ENCODE measurements around the gene ABCC12.
A peak's percentile ranks its signal among the peaks of the same experiment; 100 is the strongest.

Gene ABCC12

DNA sequence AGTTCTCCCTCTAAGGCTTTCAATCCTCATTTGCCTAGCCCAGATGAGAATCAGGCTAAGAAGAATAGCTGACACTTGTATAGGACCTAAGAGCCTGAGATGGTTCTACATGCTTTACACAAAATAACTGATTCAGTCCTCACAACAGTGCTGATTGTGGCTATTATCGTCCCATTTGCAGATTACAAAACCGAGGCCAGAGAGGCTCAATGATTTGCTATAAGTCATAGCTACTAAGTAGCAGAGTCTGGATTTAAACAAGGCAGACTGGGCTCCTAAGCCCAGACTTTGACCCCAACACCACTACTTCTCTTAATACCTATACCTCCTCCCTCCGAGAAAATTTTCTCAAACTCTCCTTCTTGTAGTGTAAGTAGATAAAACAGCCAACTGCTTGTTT is 23.1 kb downstream of the ABCC12 start:
- Mint-ChIP-seq H3K27ac (no peak overlapping the region), H3K4me1 (ENCODE audit: low read depth) (no peaks in the 10 kb centered on the region), H3K36me3 (ENCODE audit: low read depth) (no peaks in the 10 kb centered on the region), H3K9me3 (no peaks in the 10 kb centered on the region), H3K27me3 (ENCODE audit: low read depth) (no peaks in the 10 kb centered on the region), H3K4me3 (no peak overlapping the region)
- DNase-seq (ENCODE audit: low spot score), result no peak

DNA sequence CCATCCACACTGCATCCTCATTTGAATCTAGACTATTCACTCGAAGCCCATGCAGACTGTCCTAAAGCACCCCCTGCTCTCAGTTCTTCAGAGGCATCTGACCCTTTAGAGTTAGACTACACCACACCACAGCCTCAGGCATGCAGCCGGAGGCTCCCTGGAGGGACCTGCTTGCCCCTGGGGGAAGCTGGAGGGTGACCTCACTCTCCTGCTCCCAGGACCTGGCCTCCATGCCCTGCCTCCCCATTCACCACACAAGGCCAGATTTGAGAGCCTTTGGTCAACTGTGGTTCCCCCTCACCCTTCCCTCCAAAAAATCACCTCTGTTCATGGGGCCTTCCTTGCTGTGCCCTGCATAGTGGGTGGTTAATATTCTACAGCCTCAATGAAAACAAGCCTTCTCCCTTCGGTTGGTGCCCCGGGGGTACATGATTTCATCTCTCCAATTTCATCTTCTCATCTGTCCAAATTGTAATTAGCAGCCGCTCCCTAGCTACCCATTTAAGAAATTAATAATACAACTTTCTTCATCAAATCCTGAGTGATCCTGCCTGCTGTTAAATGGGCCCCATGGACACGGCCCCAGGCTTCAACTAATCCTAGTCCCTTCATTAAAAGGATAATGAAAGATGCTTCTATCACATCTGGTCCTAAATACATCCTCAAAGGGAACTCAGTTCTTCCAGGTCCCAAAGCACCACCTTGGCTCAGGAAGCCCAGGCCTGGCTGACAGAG is 24.4 kb downstream of the ABCC12 start:
- H3K27me3 Mint-ChIP-seq (ENCODE audit: low read depth), result no peaks in the 10 kb centered on the region
- no peak overlapping the region for H3K27ac Mint-ChIP-seq
- no peak overlapping the region for H3K4me3 Mint-ChIP-seq
- no peak for DNase-seq (ENCODE audit: low spot score)
- H3K4me1 Mint-ChIP-seq (ENCODE audit: low read depth), result no peaks in the 10 kb centered on the region
- no peaks in the 10 kb centered on the region for H3K9me3 Mint-ChIP-seq
- H3K36me3 Mint-ChIP-seq (ENCODE audit: low read depth), result no peaks in the 10 kb centered on the region

- Mint-ChIP-seq H3K4me3 (no peak overlapping the region), H3K27me3 (ENCODE audit: low read depth) (no peaks in the 10 kb centered on the region), H3K9me3 (no peaks in the 10 kb centered on the region), H3K27ac (no peak overlapping the region), H3K36me3 (ENCODE audit: low read depth) (no peaks in the 10 kb centered on the region), H3K4me1 (ENCODE audit: low read depth) (no peaks in the 10 kb centered on the region)
- DNase-seq (ENCODE audit: low spot score), result no peak
These were observed 25.9 kb downstream of the ABCC12 start for GRCh38 chr16:48129926-48130325.

DNA sequence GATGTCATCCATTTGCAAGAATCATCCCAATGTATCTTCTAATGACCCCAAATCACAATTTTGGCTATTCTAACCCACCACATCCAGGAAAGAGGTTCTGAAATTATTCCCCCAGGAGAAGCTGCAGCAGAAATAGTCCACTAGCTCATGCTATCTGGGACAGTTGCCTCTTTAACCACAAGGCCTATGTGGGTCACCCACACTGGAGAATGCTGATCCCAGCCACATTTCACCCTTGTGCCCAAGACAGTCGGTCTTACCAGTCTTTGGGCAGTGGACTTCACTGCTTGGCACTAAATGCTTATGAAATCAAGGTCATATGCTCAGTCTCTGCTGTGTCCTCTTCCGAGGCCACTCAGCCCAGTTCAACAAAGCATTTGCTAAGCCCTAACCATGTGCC is 27.0 kb downstream of the ABCC12 start:
- Mint-ChIP-seq H3K27me3 (ENCODE audit: low read depth) (no peaks in the 10 kb centered on the region), H3K9me3 (no peaks in the 10 kb centered on the region), H3K4me3 (no peak overlapping the region), H3K36me3 (ENCODE audit: low read depth) (no peaks in the 10 kb centered on the region), H3K4me1 (ENCODE audit: low read depth) (no peaks in the 10 kb centered on the region), H3K27ac (no peak overlapping the region)
- DNase-seq (ENCODE audit: low spot score), result no peak

DNA sequence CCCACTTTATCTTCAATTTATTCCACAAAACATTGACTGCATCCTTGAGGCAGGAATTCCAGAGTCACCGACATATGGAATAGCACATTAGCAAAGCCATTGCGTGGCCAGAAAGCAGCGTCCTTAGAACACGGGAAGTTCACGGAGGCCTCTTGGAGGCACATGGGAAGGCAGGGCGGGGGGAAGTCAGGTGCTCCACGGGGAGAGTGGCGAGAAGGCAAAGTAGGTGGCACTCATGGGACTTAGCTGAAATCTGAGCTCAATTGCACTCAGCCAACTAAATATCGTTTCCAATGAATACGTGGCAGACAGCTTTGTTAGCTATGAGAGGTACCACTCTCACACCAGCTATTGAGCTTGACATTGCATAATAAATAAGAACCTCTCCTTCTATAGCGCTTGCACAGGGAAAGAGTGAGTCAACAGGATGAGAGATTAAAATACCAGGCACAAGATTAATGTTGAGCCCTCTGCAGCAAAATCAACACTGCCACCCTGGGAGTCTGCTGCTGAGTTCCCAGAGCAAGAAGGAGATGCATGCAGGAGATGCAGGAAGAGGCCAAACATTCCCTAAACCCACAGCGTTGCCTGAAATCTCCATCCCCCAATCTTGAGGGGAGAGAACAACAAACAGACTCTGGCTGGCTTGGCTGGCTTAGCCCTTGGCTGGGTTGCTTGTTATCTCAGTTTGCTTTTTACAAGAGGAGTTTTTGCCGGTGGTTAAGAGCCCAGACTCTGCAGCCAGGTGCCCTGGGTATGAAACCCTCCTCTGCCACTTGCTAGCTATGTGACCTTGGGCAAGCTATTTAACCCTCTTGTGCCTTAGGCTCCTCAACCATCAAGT is 28.8 kb downstream of the ABCC12 start:
- H3K27ac Mint-ChIP-seq, result no peak overlapping the region
- H3K4me1 Mint-ChIP-seq (ENCODE audit: low read depth), result no peaks in the 10 kb centered on the region
- no peaks in the 10 kb centered on the region for H3K27me3 Mint-ChIP-seq (ENCODE audit: low read depth)
- no peak overlapping the region for H3K4me3 Mint-ChIP-seq
- H3K36me3 Mint-ChIP-seq (ENCODE audit: low read depth), result no peaks in the 10 kb centered on the region
- DNase-seq (ENCODE audit: low spot score), result no peak
- H3K9me3 Mint-ChIP-seq, result no peaks in the 10 kb centered on the region

DNA sequence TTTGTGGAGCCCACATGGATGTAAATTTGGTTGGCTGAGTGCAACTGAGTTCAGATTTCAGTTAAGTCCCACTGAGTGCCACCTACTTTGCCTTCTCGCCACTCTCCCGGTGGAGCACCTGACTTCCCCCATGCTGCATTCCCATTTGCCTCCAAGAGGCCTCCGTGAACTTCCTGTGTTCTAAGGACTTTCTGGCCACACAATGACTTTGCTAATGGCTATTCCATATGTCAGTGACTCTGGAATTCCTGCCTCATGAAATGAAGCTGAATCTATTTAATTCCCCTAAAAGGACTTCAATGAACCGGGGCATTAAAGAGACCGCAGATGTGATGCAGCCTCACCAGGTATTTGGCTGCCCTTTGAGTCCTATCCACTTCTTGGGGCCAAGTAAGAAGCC is 29.9 kb downstream of the ABCC12 start:
- Mint-ChIP-seq H3K9me3 (no peaks in the 10 kb centered on the region), H3K27ac (no peak overlapping the region), H3K36me3 (ENCODE audit: low read depth) (no peaks in the 10 kb centered on the region), H3K27me3 (ENCODE audit: low read depth) (no peaks in the 10 kb centered on the region), H3K4me3 (no peak overlapping the region), H3K4me1 (ENCODE audit: low read depth) (no peaks in the 10 kb centered on the region)
- no peak for DNase-seq (ENCODE audit: low spot score)

DNA sequence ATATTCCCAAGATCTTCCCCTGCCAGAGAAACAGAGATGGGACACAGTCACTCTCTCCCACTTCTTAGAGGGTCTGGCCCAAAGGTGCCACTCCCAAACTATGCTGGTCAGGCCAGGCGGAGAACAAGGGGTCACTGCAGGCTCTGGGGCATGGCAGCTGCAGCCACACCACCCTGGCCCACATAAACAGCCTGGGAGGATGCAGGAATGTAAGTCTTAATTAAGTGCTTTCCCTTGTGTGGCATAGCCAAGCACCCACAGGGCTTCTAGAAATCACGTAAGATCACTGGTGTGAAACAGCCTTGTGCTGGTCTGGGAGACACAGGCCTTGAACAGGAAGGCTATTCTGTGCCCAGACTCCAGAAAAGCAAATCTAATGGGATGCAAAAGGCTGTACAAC is 31.5 kb downstream of the ABCC12 start:
- DNase-seq (ENCODE audit: low spot score), result no peak
- H3K27me3 Mint-ChIP-seq (ENCODE audit: low read depth), result no peaks in the 10 kb centered on the region
- no peaks in the 10 kb centered on the region for H3K36me3 Mint-ChIP-seq (ENCODE audit: low read depth)
- no peak overlapping the region for H3K27ac Mint-ChIP-seq
- no peak overlapping the region for H3K4me3 Mint-ChIP-seq
- no peaks in the 10 kb centered on the region for H3K4me1 Mint-ChIP-seq (ENCODE audit: low read depth)
- H3K9me3 Mint-ChIP-seq, result no peaks in the 10 kb centered on the region

DNA sequence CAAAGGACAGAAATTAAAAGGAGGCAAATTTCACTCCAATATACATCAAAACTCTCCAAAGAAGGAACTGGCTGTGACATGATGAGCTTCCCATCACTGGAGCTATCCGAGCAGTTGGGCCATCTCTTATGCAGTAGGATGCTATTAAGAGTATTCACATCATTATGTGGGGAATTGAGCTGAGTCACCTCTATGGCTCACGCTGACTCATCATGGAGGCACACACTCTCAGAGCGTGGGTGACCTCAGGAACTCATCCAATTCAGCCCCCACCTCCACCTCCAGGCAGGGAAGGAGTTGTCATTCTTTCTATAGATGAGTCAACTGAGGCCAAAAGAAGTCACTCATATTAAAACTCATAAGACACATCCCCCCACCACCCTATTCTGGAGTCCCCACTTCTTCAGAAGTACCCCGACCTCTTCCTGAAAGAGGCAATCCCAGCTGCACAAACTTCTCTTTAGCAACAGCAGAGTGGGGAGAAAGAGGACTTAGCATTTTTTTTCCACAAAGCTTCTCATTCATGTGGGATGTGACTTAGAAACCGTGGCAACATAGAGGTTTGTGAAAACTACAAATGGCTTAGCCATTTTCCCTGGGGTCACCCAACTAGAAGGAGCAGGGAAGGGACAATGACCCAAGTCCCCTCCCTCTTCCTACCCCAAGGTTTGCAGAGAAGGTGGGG is 32.5 kb downstream of the ABCC12 start:
- Mint-ChIP-seq H3K27me3 (ENCODE audit: low read depth) (peaks cover 2% of the 10 kb centered on the region), H3K4me3 (no peak overlapping the region), H3K36me3 (ENCODE audit: low read depth) (no peaks in the 10 kb centered on the region), H3K9me3 (no peaks in the 10 kb centered on the region), H3K4me1 (ENCODE audit: low read depth) (no peaks in the 10 kb centered on the region), H3K27ac (no peak overlapping the region)
- peak; percentile 68 for DNase-seq (ENCODE audit: low spot score)

GRCh38 chr16:48121276-48121675 is 34.5 kb downstream of the ABCC12 start:
- H3K4me1 Mint-ChIP-seq (ENCODE audit: low read depth), result no peaks in the 10 kb centered on the region
- H3K36me3 Mint-ChIP-seq (ENCODE audit: low read depth), result no peaks in the 10 kb centered on the region
- H3K27ac Mint-ChIP-seq, result no peak overlapping the region
- no peak overlapping the region for H3K4me3 Mint-ChIP-seq
- no peaks in the 10 kb centered on the region for H3K9me3 Mint-ChIP-seq
- no peak for DNase-seq (ENCODE audit: low spot score)
- H3K27me3 Mint-ChIP-seq (ENCODE audit: low read depth), result peaks cover 2% of the 10 kb centered on the region

DNA sequence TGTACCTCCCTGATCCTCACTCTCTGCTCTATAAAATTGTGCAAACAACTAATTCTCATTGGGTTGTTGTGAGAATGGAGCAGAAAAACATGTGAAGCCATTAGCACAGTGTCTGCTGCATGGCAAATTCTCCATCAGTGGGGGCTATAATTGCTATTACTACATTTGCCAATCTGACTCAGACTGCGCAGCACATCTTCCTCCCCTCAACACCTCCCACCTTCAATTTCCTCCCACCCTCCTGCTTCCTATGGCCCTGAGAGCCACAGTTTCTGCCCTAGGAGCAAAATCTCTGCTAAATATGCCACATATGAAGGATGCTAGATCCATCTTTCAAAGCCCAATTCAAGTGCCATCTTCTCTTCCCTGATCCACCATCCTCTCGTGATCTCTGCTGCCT is 37.0 kb downstream of the ABCC12 start:
- Mint-ChIP-seq H3K4me1 (ENCODE audit: low read depth) (no peaks in the 10 kb centered on the region), H3K27me3 (ENCODE audit: low read depth) (peaks cover 2% of the 10 kb centered on the region), H3K9me3 (no peaks in the 10 kb centered on the region), H3K4me3 (no peak overlapping the region), H3K36me3 (ENCODE audit: low read depth) (no peaks in the 10 kb centered on the region), H3K27ac (no peak overlapping the region)
- DNase-seq (ENCODE audit: low spot score), result no peak

DNA sequence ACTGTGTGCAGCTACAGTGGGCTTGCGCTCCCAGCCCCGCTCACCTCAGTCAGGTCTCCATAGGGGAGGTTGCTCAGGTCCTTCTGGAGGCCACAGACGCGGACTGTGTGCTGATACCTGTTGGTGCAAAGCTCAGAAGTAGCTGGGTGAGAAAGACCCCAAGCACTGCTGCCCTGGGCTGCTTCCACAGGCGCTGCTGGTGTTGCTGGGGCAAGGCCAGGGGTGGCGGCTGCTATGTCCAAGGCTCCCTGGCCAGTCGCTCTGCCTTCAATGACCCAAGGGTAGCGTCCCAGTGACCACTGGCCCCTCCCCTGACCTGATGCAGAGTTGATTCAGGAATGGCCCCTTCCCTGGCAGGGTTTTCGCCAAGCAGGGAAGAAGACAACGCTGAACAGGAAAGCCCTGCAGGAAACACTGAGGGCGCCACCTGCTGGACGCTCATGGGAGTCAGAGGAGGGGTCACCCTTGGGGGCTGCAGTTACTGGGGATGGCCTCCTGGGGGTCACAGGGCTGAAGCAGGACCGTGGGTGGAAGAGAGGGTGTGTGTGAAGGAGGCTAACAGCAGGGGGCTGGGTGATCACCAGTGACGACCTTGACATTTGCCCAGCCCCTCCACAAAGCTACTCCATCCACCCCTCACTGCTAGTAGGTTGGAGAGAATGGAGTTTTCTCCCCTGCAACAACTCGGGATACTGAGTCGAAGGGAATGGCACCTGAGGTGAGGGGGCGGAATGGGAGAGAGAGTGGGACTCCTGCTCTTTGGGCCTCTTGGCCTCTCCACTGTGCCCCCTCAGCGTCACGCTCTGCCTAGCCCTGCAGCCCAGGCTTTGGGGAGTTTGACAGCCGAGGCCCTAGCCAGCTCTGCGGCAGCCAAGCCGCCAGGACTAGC is 38.3 kb downstream of the ABCC12 start:
- Mint-ChIP-seq H3K9me3 (no peaks in the 10 kb centered on the region), H3K4me1 (ENCODE audit: low read depth) (no peaks in the 10 kb centered on the region), H3K4me3 (no peak overlapping the region), H3K36me3 (ENCODE audit: low read depth) (no peaks in the 10 kb centered on the region), H3K27me3 (ENCODE audit: low read depth) (peaks cover 2% of the 10 kb centered on the region), H3K27ac (no peak overlapping the region)
- DNase-seq (ENCODE audit: low spot score), result peak; percentile 10

GRCh38 chr16:48115299-48115698 is 40.5 kb downstream of the ABCC12 start:
- DNase-seq (ENCODE audit: low spot score), result no peak
- no peaks in the 10 kb centered on the region for H3K4me1 Mint-ChIP-seq (ENCODE audit: low read depth)
- H3K4me3 Mint-ChIP-seq, result no peak overlapping the region
- no peak overlapping the region for H3K27ac Mint-ChIP-seq
- no peaks in the 10 kb centered on the region for H3K9me3 Mint-ChIP-seq
- H3K36me3 Mint-ChIP-seq (ENCODE audit: low read depth), result no peaks in the 10 kb centered on the region
- peaks cover 2% of the 10 kb centered on the region for H3K27me3 Mint-ChIP-seq (ENCODE audit: low read depth)

DNA sequence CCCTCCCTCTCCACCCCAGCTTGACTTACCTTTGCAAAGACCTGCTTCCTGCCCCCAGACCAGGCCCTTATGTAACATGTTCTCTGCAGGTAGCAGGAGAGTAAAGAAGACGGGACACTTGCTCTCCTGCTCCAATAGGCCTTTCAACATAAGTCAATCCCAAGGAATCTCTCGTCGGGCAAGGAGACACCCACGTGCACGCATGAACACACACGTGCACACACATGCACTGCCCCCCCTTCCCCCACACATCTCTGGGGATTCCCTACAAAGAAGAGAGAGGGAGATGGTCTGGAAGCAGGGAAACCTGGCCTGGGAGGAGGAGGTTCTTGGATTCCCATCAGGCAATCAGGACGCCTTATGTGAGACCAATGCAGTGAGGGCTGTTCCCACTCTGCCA is 41.4 kb downstream of the ABCC12 start:
- H3K9me3 Mint-ChIP-seq, result no peaks in the 10 kb centered on the region
- H3K27me3 Mint-ChIP-seq (ENCODE audit: low read depth), result peaks cover 2% of the 10 kb centered on the region
- DNase-seq (ENCODE audit: low spot score), result no peak
- H3K27ac Mint-ChIP-seq, result no peak overlapping the region
- no peaks in the 10 kb centered on the region for H3K36me3 Mint-ChIP-seq (ENCODE audit: low read depth)
- H3K4me1 Mint-ChIP-seq (ENCODE audit: low read depth), result no peaks in the 10 kb centered on the region
- no peak overlapping the region for H3K4me3 Mint-ChIP-seq

All from T-helper 2 cell treated with Interferon-gamma antibody and Interleukin-4, amounts not matched to agents 5 μg/mL and 100 μg/mL, for 36 hours (primary cell).